DMS 273 (cell line): ENCODE data around the gene LSAMP.
A peak's percentile ranks its signal among the peaks of the same experiment; 100 is the strongest.
"Not testable (repeated sequence)": the region's sequence is repeated elsewhere in the genome, so short reads cannot be mapped to it uniquely, and the experiment has no call there.

Experiments used
- DNase-seq: peaks from one replicate; lab custom pipeline; 2025; ENCODE audit not compliant: unreplicated experiment; lab: John Stamatoyannopoulos, UW

Gene LSAMP

DNA sequence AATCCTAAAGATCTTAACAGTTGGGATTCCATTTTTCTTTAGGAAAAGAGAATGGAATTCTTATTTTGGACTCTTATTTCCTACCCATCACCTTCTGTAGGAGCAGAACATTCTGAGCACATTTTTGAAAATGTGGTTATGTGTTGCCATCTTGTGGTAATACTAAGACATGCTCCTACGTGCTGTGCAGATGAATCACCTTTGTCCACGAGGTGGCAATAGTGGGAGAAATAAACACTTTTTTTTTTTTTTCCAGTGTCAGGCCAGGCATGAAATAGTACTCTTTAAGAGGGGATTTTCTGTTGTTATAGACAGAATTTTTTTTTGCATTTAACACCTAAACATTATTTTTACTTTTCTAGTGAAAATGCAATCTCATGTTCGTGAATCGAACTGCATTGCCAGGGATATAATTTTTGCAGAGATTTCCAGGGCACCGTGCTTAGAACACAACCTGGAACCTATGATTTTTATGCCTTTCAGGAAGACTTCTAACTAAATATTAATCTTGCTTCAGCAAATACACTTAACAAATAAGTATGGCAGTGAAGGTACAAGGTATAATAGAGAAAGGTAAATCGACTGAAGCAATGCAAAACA is 625.4 kb downstream of the LSAMP start:
- DNase-seq = peak; percentile 94

DNA sequence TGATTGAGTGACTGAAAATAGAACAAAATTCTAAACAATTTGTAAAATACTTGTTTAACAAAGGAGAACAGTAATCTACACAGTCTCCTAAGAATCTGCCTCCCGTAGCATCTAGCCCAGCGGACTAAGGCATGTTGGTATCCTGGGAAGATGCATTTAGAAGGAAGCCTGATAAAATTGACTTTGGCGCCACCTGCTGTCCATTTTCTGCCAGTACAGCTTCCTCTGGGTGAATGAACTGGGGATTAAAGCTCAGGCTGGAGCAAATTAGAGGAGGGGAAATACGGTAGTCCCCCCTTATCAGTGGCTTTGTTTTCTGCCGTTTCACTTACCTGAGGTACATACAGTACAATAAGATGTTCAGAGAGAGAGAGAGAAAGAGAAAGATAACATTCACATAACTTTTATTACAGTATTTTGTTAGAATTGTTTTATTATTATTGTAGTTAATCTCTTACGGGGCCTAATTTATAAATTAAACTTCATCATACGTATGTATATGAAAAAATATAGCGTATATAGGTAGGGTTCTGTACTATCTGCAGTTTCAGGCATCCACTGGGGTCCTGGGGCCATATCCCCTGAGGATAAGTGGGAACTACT is 630.4 kb downstream of the LSAMP start:
- DNase-seq = peak; percentile 93

DNA sequence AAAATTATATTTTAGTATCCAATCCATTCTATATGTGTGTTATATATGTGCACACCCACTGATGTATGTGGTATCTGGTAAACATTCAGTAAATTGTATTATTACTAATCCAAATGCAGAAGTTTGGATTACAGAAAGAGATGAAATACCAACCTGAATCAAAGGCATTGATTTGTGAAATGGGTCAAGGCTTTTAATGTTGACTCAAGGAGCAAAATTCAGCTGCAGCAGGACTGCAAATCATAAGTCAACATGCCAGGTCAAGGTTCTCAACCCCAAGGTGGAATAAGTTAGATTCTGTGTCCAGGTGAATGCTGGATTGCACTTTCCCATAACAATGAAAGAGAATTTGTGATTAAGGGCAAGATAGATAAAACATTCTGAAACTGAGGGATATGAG is 631.3 kb downstream of the LSAMP start:
- no peak for DNase-seq

DNA sequence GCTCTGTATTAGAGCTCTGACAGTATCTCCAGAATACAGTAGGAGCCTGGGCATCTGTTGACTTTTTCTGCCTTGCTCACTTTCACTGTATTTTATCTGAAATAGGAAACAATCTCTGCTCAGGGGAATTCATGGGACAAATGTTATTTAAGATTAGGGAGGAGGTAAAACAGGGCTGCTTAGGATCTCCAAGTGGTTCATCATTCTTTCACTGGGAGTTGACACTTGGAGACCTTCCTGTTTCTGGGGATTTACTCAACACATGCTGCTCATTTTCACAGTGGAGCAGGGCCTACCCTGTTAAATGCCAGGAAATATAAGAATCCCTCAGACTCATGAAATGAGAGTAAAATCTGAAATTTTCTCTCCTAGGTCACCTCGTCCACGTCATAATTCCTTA is 636.5 kb downstream of the LSAMP start:
- DNase-seq = no peak

DNA sequence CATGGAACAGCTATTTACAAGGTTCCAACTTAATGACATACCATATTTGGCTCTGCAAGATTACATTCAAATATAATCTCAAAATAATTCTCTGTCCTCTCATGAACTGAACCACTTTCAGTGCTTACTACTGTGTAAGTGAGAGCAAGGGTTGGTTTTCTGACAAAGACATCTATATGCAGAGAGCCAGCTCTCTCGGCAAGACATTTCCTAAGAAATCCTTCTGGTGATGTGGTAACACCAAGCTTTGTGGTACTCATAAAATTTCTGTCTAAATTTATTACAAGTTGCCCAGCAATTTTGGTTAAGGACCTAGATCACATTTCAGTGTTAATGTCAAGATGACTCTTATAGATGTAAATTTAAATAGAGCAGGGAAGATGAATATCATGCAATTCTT is 637.0 kb downstream of the LSAMP start:
- no peak for DNase-seq

DNA sequence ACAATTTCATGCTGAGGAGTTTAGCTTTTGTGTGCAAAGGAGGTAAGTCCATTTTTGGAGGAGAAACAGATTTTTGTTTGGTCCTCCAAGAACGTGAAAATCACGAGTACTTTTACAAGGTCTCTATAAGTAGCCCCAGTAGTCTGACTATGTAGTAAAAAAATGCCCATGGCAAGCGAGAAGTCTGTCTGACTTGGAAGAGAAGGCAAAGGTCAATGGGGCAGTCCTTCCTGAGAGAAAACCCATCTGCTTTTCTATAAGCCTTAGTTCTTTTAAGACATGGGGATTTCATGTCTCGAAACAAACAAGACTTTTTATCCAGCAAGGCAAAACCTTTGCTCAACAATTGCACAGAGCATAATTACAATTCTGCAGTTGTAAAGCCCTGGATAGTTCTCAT is 638.8 kb downstream of the LSAMP start:
- DNase-seq = no peak

DNA sequence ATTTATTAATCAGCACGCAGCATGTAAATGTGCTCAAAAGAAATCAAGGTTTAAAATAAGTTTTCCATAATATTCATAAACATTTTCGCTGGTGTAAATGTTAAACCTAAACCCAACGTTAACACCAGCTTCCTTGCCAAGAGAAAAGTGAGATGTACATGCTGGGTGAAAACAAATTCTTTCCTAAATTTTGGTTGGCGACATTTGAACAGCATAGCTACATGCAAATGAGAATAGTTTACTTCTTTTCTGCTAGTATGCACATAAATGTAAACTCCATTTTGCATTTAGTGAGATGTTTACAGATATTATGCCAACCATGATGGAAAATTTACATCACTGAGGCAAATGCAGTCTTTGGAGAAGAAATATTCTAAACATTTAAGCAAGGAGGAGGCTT is 639.8 kb downstream of the LSAMP start:
- DNase-seq = no peak

DNA sequence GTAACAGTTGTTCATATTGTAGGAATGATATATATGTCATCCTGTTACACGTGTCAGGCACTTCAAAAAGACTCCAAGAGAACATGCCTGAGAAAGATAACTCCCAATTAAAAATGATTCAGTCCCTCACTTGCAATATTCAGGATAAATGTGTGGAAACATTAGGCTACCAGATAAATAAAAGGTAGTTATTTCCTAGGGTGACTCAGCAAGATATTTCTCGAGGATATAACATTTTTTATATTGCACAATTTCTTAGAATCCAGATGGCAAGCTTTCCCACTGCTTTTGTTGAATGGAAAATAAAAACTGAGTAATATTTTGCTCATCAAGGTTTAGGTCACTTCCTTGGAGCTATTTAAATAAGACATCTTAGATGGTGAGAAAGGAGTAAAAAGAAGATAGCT is 640.6 kb downstream of the LSAMP start:
- DNase-seq = no peak

DNA sequence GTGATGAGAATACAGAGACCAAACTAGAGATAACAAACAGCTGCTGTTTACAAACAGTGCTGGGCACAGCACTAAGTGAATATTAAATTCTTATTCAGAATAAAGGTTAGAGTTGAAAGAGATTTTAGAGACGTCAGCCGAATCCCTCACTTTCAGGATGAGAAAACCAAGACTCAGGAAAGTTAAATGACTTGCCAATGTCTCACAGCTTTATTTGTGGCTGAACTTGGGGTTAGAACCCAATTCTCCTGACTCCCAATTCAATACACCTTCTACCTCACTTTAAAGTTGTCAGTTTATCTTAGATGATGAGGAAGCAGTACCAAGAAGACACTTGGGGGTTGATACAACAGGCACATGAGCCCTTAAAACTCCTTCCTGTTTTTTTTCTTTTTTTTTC is 641.1 kb downstream of the LSAMP start:
- no peak for DNase-seq

DNA sequence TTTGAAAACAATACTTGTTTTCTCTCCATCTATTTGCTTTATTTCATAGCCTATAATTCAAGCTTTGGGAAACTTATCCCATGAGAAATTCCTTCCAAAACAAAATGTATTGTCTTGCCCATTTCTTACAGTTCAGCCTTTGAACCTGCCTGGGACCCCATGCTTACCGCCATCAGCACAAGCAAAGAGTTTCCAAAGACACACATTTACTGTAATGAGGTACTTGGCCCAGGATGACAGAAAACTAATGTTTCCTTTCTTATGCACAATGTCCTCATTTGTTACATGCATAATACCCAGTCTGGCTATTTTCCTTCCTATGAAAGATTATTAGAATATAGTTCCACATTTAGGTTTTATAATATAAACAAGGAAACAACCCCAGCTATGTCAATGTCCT is 641.6 kb downstream of the LSAMP start:
- no peak for DNase-seq

DNA sequence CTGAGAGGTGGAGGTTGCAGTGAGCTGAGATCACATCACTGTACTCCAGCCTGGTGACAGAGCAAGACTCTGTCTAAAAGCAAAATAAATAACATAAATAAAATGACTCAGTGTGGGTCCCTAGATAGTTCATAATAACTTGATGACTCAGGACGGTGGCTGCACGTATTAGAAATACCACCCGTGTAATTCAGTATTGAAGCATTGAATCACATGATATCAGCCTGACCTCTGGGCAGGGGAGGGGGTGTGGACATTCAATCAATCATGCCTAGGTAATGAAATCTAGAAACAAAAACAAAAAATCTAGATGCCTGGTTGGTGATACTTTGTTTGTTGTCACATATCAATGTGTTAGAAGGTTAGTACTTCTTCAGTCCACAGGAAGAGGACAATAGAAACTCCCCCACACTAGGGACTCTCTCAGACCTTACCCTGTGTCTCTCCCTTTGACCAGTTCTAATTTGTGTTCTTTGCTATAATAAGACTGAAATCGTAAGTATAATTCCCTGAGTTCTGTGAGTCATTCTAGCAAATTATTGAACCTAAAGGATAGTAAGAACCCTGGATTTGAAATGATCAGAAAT is 644.7 kb downstream of the LSAMP start:
- DNase-seq = no peak

DNA sequence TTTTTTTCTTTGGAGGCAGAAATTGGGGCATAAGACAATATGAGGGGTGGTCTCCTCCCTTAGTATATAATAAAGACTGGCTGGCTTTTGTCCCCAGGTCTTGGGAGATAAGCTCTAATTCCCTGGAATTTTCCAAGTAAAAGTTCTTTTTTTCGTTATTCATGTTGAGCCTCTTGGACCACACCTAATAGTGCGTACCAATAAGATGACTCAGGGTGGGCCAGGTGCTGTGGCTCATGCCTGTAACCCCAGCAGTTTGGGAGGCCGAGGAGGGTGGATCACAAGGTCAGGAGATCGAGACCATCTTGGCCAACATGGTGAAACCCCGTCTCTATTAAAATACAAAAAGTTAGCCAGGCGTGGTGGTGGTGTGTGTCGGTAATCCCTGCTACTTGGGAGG is 645.2 kb downstream of the LSAMP start:
- DNase-seq = not testable (repeated sequence)

DNA sequence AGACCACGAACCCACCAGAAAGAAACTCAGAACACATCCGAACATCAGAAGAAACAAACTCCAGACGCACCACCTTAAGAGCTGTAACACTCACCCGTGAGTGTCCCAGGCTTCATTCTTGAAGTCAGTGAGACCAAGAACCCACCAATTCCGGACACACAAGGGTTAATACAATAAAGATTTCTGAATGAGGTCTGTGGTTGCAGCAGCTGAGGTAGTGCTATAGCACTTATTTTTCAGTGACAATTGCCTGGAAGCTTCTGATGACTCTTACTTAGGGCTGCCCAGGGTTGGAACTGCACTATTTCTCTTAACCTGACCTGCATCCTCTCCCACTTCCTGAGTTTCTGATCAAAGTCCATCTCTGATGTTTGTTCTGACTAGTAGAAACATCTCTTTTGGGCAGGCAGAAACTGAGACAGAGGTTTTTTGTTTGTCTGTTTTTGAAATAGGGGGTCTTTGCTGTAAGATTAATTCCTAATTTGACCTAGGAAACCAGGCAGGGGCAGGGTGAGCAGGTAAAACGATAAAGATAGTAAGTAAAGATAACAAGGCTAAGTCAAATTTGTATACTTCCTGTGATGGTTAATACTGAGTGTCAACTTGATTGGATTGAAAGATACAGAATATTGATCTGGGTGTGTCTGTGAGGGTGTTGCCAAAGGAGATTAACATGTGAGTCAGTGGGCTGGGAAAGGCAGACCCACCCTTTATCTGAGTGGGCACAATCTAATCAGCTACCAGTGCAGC is 652.9 kb downstream of the LSAMP start:
- DNase-seq = no peak

DNA sequence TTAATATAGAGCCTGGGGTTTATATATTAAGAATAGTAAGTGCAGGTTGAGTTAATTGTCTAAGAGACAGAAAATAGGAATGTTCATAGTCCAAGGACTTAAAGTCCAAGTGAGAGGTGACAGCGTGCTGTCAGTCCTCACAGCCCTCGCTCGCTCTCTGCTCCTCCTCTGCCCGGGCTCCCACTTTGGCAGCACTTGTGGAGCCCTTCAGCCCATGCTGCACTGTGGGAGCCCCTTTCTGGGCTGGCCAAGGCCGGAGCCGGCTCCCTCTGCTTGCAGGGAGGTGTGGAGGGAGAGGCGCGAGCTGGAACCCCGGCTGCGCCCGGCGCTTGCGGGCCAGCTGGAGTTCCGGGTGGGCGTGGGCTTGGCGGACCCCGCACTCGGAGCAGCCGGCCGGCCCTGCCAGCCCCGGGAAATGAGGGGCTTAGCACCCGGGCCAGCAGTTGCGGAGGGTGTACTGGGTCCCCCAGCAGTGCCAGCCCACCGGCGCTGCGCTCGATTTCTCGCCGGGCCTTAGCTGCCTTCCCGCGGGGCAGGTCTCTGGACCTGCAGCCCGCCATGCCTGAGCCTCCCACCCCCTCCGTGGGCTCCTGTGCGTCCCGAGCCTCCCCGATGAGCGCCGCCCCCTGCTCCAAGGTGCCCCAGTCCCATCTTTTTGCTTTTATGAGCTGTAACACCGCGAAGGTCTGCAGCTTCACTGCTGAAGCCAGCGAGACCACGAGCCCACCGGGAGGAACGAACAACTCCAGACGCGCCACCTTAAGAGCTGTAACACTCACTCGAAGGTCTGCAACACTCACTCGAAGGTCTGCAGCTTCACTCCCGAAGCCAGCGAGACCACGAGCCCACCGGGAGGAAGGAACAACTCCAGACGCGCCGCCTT is 653.8 kb downstream of the LSAMP start:
- DNase-seq = not testable (repeated sequence)

DNA sequence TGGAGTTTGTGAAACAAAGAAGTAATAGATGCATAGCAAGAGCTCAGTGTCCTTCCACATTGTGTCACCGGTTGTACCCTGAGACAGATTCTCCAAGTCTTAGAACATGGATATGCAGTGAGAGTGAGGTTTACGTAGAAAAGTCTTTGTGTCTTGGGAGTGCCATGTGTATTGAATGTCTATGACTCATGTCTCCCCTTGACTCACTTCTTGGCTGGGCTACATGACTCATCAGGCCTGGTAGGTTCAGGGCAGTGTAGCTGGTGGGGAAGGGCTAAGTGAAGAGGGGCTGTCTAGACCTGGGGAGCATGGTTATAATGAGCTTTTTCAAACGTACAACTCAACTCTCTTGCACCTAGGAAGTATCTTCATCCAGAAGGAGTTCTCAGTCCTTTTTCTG is 654.5 kb downstream of the LSAMP start:
- DNase-seq = peak; percentile 34

DNA sequence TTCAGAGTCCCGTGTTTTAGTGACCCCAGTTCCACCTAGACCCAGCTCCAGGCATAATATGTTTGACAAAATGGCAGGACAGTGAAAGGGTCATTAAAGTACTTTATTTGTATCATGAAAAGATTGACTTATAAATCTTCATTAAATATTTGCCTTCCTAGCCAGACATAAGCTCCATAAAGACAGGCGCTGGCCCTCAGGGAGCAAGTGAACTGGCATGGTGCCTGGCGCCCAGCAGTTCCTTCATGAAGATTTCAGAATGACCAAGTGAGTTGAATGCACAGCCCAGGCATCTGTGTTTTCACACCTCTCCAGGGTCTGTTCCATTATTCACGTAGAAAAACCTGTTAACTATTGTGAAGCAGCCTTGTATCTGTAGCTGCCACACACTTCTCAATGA is 655.8 kb downstream of the LSAMP start:
- DNase-seq = peak; percentile 15

DNA sequence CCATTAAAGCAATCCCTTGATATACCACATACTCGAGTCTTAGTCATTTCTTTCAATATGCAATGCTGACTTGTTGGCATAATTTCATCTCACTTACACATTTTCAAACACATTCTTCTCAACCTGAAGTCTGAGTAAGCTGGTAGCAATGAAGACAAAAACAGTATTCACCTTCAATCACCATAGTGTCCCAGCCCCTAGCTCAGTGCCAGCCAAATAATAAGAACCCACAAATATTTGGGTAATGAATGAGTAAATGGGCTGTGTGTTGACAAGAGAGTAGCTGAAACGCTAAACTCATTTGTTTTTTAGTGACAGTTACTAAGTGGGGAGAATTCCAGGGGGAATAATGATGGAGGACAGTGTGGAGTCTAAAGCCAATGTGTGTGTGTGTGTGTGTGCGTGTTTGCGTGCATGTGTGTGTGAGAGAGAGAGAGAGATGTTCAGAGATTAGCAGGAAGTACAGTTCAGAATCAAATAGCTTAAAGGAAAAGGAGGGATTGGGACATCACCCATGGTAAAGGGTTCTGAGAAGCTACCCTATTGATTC is 656.3 kb downstream of the LSAMP start:
- DNase-seq = no peak

DNA sequence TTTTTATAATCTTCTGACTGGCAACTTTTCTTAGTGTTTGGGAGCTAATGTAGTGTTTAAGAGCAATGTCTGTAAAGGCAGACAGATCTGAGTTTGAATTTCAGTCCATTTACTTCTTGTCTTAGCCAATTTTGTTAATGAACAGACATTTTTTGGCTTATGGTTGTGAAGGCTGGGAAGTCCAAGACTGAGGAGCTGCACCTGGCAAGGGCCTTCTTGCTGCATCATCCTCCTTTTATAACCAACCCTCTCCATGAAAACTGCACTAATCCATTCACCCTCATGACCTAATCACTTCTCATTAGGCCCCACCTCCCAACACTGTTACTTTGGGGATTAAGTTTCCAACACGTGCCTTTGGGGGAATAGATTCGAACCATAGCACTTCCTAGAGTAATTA is 657.5 kb downstream of the LSAMP start:
- no peak for DNase-seq

DNA sequence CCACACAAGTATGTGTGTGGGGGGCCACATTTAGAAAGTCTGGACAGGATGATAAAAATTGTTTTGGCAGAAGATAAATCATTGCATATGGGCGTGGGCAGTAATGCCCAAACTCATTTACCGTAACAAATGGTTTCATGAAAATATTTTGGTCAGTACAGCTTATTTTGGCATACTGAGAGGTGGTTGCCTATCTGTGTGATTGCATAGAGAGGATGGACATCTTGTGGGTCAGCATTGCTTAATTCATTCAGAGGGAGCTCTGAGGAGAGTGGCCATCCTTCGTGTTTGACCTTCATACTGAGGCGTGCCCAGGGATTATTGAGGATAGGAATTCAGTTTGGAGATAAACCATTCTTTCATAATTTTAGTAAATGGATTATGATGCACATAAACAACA is 659.5 kb downstream of the LSAMP start:
- DNase-seq = no peak

DNA sequence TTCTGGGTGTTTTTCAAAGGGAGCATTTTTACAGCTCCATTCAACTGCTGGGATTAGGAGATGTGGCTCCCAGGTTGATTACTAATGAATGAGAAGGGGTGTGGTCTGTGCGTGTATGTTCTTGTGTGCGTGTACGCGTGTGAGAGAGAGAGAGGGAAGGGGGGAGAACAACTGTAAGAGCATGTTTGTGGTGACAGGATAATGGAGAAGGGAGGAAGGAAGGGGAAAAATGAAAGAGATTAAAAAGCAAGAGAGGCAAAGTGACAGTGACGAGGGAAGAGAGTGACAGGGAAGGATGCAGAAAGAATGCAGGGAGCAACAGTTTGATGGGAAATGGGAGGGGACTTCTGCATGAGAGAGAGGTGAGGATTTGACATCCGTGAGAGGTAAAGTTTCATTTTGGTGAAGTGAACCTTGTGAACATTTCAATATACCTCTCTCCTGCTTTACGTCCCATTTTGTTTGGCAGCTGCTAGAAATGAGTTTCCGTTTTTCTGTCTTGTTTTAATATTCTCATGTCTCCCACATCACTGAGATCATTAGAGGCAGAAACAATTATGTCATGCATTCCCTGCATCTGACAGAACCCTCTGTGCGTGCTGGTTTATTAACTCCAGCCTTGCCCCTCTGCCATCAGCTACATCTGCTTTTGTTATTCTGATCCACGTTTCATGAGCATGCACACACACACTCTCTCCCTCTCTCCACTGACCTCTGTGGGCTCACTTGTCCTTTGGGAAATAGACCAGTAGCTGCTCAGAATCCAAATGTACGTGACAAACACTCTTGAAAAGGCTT is 660.3 kb downstream of the LSAMP start:
- DNase-seq = peak; percentile 64
